SK-N-DZ (cell line): ENCODE results near the gene GREM1.
A peak's percentile ranks its signal among the peaks of the same experiment; 100 is the strongest.

ENCODE experiments used
- DNase-seq: peaks from one replicate; pipeline ENCODE4 v3.0.0-alpha.2; 2015; ENCODE audit warnings: low spot score

The GREM1 gene

GRCh38 chr15:32730677-32731654 is 13.2 kb downstream of the GREM1 start:
- peak; percentile 52 for DNase-seq

- no peak for DNase-seq
Observed at GRCh38 chr15:32732574-32733157, 14.9 kb downstream of the GREM1 start.

GRCh38 chr15:32733281-32733680 is 15.5 kb downstream of the GREM1 start:
- no peak for DNase-seq

- DNase-seq: no peak
Observed at GRCh38 chr15:32735989-32736700, 18.3 kb downstream of the GREM1 start.

DNA sequence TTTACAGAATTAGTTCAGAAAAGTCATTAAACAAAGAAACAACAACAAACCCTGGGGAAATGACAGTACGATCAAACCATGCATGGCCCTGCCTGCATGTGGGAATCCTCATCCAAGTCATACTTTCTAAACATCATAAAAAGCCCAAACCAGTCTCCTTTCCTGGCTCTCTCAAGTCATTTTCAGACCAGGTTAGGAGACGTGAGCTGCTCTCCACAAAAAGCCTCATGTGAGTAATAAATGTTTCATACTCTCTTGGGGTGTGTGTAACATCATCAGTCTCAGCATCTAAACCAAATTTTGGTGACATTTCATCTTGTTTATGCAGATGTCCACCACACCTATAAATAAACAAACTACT is 18.9 kb downstream of the GREM1 start:
- no peak for DNase-seq

GRCh38 chr15:32737304-32737703 is 19.5 kb downstream of the GREM1 start:
- no peak for DNase-seq

DNA sequence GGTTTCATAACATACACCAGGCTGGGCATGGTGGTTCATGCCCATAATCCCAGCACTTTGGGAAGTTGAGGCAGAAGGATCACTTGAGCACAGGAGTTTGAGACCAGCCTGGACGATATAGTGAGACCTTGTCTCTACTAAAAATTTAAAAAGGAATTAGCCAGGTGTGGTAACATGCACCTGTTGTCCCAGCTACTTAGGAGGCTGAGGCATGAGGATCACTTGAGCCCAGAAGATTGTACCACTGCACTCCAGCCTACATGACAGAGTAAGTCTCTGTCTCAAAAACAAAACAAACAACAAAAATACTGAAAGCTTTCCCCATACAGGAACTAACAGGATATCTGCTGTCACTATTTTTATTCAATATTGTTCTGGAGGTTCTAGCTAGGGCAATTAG is 20.9 kb downstream of the GREM1 start:
- DNase-seq: no peak

- DNase-seq: no peak
Observed at GRCh38 chr15:32739522-32740063, 21.8 kb downstream of the GREM1 start.

DNA sequence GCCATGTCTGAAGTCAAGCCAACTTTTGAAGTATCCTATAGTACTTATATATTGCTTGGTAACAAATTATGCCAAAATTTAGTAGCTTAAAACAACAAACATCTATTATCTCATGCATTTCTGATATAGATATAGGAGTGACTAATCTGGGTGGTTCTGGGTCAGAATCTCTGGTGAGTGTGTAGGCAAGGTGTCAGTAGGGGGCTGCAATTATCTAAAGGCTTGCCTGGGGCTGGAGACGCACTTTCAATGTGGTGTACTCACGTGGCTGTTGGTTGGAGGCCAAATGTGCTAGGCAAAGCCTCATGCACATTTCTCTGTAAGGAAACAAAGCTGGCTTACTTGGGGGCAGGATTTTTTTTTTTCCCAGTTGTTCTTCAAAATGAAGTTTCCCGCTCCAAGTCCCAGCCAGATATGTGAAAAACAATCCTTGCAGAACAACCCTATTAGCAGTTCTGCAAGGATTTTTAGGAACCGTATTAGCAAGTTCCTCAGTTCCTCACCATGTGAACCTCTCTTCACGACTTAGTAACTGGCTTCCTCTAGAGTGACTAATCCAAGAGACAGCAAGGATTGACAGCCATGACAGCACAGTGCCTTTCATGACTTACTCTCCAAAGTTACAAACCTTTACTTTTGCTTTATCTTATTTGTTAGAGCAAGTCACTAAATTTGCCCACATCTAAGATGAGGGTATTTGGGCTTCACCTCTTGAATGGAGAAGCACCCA is 25.8 kb downstream of the GREM1 start:
- DNase-seq: no peak

DNA sequence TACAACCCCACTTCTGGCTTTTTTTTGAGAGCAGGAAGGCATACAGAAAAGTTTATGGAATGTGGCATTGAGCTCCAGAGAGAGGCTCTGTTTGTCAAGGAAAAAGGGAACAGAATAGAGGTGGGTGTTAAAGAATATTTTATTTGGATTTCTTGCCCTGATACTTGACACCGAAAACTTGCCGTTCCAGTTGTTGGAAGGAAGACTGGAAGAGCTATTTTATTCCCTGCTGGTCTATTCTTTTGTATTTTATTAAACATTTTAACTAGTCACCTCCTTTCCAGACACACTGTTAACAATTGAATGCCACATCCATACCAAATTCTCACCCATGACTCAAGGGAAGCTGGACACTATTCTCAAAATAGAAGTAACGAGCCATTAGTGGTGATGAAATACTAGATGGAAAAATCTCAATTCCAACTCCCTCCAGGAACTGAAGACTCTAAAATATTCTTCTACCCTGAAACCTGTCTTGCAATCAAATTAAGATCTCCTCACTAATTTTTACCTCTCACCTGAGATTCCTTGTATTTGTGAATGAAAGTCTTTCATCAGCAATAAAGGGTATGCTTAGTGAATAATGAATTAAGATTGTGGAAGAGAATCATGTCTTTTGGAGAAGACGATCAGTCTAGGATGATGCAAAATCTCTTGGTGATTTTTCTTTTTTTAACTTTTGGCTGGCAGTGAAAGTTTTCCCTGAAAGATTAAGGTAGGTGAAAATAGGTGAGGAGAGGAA is 28.5 kb downstream of the GREM1 start:
- no peak for DNase-seq

- no peak for DNase-seq
Observed at GRCh38 chr15:32747921-32748342, 30.1 kb downstream of the GREM1 start.

DNA sequence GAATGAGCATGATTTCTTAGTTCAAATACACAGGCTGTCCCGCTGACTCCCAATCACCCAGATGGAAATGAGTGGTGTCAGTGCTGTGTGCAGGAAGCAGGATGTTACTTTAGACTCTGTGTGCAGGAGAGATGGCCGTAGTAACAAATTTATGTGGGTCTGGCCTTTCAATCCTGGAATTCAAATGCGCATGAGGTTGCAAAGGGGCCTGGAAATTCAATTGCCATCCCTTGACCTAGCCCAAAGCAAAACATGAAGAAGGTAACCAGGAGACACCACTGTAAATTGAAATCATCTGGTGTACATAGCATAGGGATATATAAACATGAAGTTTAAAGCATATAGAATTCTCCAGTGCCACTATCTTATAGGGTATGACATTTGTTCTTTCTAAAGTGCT is 33.2 kb downstream of the GREM1 start:
- no peak for DNase-seq

DNA sequence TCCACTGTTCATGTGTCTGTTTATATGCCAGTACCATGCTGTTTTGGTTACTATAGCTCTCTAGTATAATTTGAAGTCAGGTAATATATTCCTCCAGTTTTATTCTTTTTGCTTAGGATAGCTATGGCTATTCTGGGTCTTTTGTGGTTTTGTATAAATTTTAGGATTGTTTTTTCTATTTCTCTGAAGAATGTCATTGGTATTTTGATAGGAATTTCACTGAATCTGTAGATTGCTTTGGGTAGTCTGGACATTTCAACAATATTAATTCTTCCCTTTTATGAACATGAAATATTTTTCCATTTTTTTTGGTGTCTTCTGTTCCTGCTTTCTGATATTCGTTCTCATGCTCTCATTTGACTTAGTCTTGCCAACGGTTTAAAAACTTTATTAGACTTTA is 39.6 kb downstream of the GREM1 start:
- no peak for DNase-seq

DNA sequence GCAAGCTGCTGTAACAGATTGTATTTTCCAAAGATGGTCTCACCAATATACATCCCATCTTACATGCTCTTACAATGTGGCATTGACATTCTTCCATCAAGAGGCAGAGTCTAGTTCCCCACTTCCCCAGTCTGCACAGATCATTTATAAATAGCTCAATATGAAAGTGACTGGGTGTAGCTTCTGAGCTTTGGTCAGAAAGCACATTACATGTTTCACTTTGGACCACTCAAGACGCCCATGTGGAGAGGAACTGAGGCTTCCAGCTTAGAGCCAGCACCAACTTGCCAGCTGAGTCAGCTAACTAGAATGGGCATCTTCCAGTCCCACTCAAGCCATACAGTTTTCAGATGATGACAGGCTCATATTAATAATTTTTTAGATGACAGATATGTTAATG is 45.5 kb downstream of the GREM1 start:
- DNase-seq: no peak

DNA sequence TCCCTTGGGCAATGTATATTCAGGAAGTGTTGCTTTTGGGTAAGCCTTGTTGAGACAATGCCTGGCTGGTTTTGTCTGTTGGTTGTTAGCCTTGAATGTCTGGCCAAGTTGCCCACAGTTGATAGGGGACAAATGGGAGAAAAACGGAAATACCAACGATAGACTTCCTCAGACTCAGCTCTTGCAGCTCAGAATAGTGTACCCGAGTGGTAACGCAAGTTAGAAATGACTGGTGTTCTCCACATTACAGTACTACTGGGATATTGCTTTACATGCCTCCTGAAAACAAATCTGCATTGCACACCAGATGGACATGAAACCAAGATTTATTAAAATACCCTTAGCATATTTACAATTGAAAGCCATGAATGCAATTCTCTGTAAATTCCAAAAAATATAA is 47.4 kb downstream of the GREM1 start:
- no peak for DNase-seq

DNA sequence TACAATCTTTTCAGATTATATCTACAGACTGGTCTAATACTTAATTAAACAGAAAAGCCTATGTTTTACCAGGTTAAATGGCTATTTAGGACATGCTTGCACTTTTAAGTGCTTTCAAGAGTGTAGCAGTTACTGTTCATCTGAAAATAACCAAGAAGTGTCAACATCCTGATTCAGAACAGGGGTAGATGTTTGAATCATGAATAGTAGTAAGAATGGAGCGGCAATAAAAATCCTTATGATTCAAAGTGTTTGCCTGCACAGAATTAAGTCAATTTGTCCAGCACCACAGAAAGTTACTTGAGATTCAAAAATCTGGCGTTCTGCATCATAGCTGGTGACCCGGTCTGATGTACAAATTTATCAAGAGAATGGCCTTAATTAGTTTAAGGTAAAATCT is 48.3 kb downstream of the GREM1 start:
- no peak for DNase-seq

DNA sequence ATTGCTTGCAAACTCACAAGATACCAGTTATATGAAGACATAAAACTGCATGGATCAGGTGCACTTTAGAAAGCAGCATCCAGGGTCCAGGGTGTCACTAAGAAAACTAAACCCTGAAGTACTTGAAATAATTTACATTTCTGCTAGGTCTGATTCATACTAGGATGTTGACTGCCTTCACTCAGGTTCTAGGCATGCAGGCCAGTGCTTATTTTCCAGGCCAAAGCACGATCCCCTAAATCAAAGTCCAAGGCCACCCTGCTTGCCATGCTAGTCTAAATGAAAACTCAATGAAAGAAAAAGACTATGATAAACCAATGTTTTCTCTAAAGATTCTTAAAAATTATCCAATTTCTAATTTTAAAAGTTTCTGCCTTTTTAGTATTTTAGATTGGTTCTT is 49.4 kb downstream of the GREM1 start:
- no peak for DNase-seq

DNA sequence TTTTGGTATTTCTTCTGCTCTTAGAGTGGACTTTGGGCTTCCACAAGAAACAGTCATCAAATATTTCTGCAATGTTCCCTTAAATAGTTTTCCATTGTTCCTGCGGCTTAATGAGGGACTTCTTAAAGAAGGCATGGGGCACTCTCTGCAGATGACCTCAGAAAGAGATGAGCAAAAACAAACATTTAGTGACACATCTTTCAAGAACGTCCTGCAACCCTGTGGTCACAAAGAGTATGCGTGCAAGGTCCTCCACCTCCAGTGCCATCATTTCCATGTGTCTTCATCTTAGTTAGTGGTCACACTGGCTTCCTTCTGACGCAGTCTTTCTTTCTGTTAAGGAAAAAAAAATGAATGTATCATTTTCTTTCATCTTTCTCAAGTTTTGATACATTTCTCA is 56.2 kb downstream of the GREM1 start:
- DNase-seq: no peak

GRCh38 chr15:32775103-32775502 is 57.3 kb downstream of the GREM1 start:
- DNase-seq: no peak

DNA sequence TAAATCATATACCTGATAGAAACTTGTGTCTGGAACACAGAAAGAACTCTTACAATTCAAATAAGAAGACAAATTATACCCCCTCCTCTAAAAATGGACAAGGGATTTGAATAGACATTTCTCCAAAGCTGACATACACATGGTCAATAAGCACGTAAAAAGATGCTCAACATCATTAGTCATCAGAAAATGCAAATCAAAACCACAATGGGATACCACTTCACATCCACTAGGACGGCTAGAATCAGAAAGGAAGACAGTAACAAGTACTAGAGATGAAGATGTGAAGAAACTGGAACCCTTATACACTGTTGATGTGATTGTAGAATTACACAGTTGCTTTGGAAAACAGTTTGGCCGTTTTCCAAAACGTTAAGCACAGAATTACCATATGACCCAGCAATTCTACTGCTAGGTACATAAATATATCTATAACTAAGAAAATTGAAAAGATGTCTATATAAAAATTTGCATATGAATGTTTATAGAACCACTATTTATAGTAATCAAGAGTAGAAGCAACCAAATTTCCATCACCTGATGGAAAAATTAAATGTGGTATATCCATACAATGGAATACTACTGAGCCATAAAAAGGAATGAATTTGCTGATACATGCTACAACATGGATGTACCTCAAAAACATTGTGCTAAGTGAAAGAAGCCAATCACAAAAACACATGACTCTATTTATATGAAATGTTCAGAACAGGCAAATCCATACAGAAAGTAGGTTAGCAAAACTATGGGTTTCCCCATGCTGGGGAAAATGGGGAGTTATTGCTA is 60.8 kb downstream of the GREM1 start:
- DNase-seq: no peak
